ENCODE measurements around the gene CHMP4A. TPM values are rescaled to one million over a fixed set of nuclear protein-coding genes. Genes with fewer than 3 reads are reported as not detected.

CHMP4A gene
- total and polyA plus RNA-seq, 9 of the 15 experiments (the other 6 are each of a cell fraction or from before 2014, with no cell fraction given): 28.8 to 104 (median 52.7) TPM

DNA sequence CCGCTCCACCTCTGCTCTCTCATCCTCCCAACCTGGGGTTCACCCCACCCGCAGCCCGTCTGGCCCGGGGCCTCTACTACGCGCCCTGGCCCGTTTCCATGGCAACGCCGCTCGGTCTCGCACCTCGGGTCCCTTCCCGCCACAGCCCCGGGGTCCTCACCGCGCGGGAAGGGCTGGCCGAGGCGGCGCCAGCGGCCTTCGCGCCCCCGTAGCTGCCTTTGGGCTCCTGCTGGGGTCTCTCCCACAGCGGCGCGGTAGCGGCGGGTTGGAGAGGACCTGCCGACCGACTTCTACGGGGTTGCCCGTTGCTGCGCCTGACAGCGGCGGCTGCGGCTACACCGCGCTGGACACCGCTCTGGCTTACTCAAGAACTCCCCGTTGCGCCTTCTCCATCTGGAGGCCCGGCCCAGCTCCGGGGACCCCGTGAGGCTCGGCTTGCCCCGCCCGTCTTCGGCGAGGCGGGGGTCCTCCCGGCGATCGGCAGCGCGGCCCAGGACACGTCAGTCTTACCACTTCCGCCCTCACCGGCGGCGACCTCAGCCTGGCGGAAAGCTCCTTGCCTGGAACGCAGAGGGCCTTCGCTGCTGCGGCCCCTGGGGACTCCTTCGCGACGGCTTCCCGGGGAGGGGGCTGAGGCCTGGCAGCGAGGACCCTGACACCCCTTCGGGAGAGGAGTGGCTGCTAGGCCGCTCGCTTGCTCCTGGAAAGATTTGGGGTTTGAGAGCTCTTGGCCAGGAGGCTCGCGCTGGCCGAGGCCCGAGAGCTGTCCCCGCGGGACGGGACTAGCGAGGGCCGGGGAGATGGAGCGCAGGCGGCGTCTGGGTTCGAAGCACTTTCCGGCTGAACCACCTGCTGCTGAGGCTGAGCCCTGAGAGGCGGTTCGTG lies 17.9 kb downstream of the CHMP4A start, which contains the start of gene TM9SF1 (continued):
- TF ChIP-seq, protein P1, sequence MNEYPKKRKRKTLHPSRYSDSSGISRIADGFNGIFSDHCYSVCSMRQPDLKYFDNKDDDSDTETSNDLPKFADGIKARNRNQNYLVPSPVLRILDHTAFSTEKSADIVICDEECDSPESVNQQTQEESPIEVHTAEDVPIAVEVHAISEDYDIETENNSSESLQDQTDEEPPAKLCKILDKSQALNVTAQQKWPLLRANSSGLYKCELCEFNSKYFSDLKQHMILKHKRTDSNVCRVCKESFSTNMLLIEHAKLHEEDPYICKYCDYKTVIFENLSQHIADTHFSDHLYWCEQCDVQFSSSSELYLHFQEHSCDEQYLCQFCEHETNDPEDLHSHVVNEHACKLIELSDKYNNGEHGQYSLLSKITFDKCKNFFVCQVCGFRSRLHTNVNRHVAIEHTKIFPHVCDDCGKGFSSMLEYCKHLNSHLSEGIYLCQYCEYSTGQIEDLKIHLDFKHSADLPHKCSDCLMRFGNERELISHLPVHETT (CRISPR knock-in tag; conservative IDR thresholded peaks at IDR 0.05 in 1 of 2, IDR thresholded peaks at IDR 0.05 in 1 of 2): no peak; a peak in 1 of 4 replicates
- TF ChIP-seq CHD1 (IDR thresholded peaks at IDR 0.05; ENCODE audit: low read length) (no peak), MYC (IDR thresholded peaks at IDR 0.05; ENCODE audit: low read depth, low read length) (peak; percentile 54), MYC (CRISPR knock-in tag; IDR thresholded peaks at IDR 0.05; ENCODE audit: borderline replicate concordance, low read depth) (no peak; the same call in 1 of the 2 replicates), ASH1L (IDR thresholded peaks at IDR 0.05; ENCODE audit: borderline replicate concordance, low read depth, partially characterized antibody) (peak; percentile 14), CCNT2 (IDR thresholded peaks at IDR 0.05; ENCODE audit: borderline replicate concordance, extremely low read depth, insufficient read length, low read depth, low read length) (peak; percentile 8), ZNF444 (CRISPR knock-in tag; IDR thresholded peaks at IDR 0.05) (no peak), KHSRP (IDR thresholded peaks at IDR 0.05) (no peak), HNRNPLL (IDR thresholded peaks at IDR 0.05; ENCODE audit: low read depth, low read length, poor library complexity, severe bottlenecking) (peak; percentile 10), MCM5 (IDR thresholded peaks at IDR 0.05; ENCODE audit: low read depth) (no peak), ZNF561 (CRISPR knock-in tag; conservative IDR thresholded peaks at IDR 0.05) (no peak), HDAC6 (IDR thresholded peaks at IDR 0.05; ENCODE audit: low read depth, low read length) (no peak), KAT2B (IDR thresholded peaks at IDR 0.05; ENCODE audit: low read depth, low read length) (no peak), SPI1 (IDR thresholded peaks at IDR 0.05; ENCODE audit: borderline replicate concordance, low read depth, low read length) (peak; percentile 50; the same call in 1 of the 2 replicates), ZBTB17 (CRISPR knock-in tag; IDR thresholded peaks at IDR 0.05) (peak; percentile 29), MCM3 (IDR thresholded peaks at IDR 0.05) (no peak), PRPF4 (IDR thresholded peaks at IDR 0.05; ENCODE audit: insufficient read depth, low read depth, low read length, poor library complexity, severe bottlenecking) (no peak)
- TF ChIP-seq, protein P2, sequence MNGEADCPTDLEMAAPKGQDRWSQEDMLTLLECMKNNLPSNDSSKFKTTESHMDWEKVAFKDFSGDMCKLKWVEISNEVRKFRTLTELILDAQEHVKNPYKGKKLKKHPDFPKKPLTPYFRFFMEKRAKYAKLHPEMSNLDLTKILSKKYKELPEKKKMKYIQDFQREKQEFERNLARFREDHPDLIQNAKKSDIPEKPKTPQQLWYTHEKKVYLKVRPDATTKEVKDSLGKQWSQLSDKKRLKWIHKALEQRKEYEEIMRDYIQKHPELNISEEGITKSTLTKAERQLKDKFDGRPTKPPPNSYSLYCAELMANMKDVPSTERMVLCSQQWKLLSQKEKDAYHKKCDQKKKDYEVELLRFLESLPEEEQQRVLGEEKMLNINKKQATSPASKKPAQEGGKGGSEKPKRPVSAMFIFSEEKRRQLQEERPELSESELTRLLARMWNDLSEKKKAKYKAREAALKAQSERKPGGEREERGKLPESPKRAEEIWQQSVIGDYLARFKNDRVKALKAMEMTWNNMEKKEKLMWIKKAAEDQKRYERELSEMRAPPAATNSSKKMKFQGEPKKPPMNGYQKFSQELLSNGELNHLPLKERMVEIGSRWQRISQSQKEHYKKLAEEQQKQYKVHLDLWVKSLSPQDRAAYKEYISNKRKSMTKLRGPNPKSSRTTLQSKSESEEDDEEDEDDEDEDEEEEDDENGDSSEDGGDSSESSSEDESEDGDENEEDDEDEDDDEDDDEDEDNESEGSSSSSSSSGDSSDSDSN (IDR thresholded peaks at IDR 0.05; ENCODE audit: borderline replicate concordance in 1 of 2, low read depth in 2 of 2, low read length in 2 of 2): peak in 1 of 2 experiments; percentile 74; a peak in 3 of 4 replicates
- TF ChIP-seq, protein P3, sequence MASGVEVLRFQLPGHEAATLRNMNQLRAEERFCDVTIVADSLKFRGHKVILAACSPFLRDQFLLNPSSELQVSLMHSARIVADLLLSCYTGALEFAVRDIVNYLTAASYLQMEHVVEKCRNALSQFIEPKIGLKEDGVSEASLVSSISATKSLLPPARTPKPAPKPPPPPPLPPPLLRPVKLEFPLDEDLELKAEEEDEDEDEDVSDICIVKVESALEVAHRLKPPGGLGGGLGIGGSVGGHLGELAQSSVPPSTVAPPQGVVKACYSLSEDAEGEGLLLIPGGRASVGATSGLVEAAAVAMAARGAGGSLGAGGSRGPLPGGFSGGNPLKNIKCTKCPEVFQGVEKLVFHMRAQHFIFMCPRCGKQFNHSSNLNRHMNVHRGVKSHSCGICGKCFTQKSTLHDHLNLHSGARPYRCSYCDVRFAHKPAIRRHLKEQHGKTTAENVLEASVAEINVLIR (CRISPR knock-in tag; IDR thresholded peaks at IDR 0.05): peak; percentile 87
- TF ChIP-seq, protein P4, sequence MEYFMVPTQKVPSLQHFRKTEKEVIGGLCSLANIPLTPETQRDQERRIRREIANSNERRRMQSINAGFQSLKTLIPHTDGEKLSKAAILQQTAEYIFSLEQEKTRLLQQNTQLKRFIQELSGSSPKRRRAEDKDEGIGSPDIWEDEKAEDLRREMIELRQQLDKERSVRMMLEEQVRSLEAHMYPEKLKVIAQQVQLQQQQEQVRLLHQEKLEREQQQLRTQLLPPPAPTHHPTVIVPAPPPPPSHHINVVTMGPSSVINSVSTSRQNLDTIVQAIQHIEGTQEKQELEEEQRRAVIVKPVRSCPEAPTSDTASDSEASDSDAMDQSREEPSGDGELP (CRISPR knock-in tag; IDR thresholded peaks at IDR 0.05; ENCODE audit: borderline replicate concordance): peak; percentile 69; the same call in 1 of the 2 replicates

Measured in K562 (cell line).